ENCODE measurements around the gene RTP3. TPM values are rescaled to one million over a fixed set of nuclear protein-coding genes. Genes with fewer than 3 reads are reported as not detected.

Gene RTP3
- total RNA-seq, 2 experiments from 2014 or later: not detected

DNA sequence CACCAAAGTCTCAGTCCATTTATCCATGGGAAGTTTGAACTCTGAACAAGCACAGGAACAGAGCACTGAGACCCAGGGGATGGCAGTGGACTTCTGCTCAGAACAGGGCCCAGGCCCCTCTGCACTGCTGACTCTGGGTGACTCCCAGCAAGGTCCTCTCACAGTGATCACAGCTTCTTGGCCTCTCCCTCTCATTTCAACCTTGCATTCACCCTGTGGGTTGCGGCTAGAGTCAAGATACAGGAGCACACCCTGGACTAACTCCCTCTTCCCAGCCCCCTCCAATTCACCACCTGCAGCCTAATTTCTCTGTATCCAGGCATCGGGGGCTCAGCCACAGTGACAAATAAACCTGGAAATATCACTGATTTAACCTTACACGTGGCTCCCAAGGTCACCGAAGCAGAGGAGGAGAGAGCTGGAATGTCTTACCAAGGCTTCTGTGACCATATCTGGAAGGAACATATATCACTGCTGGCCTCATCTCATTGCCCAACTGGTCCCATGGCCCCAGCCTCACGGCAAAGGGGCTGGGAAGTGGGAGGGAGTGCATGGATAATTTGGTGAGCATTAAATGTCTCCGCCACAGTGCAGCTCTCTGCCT is 1.2 kb downstream of the RTP3 start:
- Mint-ChIP-seq H3K4me1 (peaks cover 18% of the 10 kb centered on the region), H3K27me3 (no peaks in the 10 kb centered on the region), H3K36me3 (ENCODE audit: low read depth) (peaks cover 2% of the 10 kb centered on the region), H3K4me3 (no peak overlapping the region), H3K9me3 (no peaks in the 10 kb centered on the region), H3K27ac (no peak overlapping the region)
- no peak for DNase-seq
- POLR2A ChIA-PET: no interaction called here
- CTCF ChIA-PET: interaction anchor here (0.9 to 6.6 kb wide), 3 partner anchors 10 to 73 kb away, joined by 3 to 52 read pairs (median 3); no protein-coding TSS in a partner anchor

DNA sequence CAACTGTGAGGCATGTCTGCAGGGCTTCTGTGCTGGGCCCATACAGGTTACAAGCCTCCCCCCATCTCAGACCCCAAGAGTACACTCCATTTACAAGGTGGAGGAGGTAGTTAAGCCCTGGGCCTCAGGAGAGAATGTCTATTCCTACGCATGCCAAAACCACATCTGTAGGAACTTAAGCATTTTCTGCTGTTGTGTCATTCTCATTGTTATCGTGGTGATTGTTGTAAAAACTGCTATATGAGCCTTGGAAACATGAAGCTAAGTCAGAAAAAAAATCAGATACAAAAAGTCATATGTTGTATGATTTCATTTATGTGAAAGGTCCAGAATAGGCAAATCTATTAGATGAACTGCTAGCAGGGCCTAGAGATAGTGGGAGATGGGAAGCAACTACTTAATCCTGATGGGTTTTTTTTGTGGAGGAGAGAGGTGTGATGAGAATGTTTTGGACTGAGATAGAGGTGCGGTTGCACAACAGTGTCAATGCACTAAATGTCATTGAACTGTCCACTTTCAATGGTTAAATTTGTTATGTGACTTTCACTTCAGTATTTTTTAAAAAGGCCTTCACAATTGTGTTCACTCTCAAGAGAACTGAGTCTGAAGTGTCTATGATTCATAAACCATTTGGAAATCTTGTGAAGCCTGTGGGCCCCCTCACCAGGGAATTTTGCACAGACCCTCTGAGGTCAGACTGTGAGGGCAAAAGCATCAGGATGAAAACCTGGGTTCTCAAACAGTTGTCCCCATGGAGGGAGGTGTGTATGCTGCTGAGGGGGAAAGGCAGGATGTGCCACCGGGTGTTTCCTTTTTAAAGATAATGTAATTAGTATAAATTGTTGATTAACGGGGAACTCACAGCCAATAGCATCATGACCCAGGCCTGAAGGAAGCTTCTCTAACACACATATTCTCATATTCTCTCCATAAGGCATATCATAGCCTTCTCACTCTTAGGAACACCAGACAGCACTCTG is 3.2 kb downstream of the RTP3 start:
- CTCF ChIA-PET: interaction anchor here (6.6 kb wide), 1 partner anchor 12 kb away, joined by 52 read pairs; no protein-coding TSS in a partner anchor
- no peaks in the 10 kb centered on the region for H3K27me3 Mint-ChIP-seq
- peaks cover 23% of the 10 kb centered on the region for H3K4me1 Mint-ChIP-seq
- DNase-seq: no peak
- peaks cover 2% of the 10 kb centered on the region for H3K36me3 Mint-ChIP-seq (ENCODE audit: low read depth)
- no peak overlapping the region for H3K27ac Mint-ChIP-seq
- POLR2A ChIA-PET: no interaction called here
- H3K4me3 Mint-ChIP-seq: no peak overlapping the region
- no peaks in the 10 kb centered on the region for H3K9me3 Mint-ChIP-seq

DNA sequence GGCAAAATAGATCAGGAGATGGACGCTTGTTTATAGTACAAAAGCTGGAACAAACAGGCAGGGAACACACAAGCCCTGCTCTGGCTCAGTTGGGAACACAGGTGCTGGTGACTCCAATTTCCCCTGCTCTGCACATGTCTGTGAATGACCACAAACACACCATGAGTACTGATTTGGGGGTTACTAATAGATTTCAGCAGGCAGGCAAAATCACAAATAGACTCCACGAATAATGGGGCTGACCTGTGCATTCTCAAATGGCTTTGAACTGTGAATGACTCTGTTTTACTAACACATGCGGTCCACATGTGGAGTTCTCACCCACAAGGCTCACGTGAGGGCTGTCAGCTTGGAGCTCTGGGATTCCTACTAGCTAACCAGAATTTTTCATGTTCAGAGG is 3.9 kb downstream of the RTP3 start:
- POLR2A ChIA-PET: no interaction called here
- H3K27me3 Mint-ChIP-seq: peaks cover 2% of the 10 kb centered on the region
- DNase-seq: no peak
- peaks cover 2% of the 10 kb centered on the region for H3K36me3 Mint-ChIP-seq (ENCODE audit: low read depth)
- CTCF ChIA-PET: interaction anchor here (1.0 to 6.6 kb wide), 3 partner anchors 12 to 16 kb away, joined by 3 to 52 read pairs (median 3); no protein-coding TSS in a partner anchor
- no peaks in the 10 kb centered on the region for H3K9me3 Mint-ChIP-seq
- H3K4me1 Mint-ChIP-seq: peaks cover 17% of the 10 kb centered on the region
- no peak overlapping the region for H3K27ac Mint-ChIP-seq
- no peak overlapping the region for H3K4me3 Mint-ChIP-seq

DNA sequence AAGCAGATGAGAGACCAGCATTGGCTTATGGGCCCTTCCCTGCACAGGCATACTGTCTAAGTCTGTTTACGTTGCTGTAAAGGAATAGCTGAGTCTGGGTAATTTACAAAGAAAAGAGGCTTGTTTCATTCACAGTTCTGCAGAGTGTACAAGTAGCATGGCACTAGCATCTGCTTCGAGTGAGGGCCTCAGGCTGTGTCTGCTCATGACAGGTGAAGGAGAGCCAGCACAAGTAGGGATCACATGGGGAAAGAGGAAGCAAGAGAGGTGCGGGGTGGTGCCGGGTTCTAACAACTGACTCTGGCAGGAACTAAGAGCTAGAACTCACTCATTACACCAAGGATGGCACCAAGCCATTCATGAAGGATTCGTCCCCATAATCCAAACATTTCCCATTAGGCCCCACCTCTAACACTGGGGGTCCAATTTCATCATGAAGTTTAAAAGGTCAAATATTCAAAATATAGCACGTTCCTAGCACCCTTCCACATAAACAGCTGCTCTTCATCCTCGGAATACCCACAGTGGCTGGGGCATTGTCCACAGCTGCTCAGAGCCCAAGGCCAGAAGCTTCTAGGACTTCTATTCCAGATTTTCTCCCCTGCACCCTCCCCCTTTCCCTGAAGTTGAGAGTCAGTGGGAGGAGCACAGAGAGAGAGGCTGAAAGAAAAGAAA is 5.6 kb downstream of the RTP3 start:
- H3K9me3 Mint-ChIP-seq: no peaks in the 10 kb centered on the region
- no peak for DNase-seq
- POLR2A ChIA-PET: no interaction called here
- peaks cover 13% of the 10 kb centered on the region for H3K4me1 Mint-ChIP-seq
- H3K27me3 Mint-ChIP-seq: peaks cover 5% of the 10 kb centered on the region
- H3K36me3 Mint-ChIP-seq (ENCODE audit: low read depth): peaks cover 2% of the 10 kb centered on the region
- H3K27ac Mint-ChIP-seq: no peak overlapping the region
- H3K4me3 Mint-ChIP-seq: no peak overlapping the region
- CTCF ChIA-PET: interaction anchor here (6.6 kb wide), 1 partner anchor 14 kb away, joined by 52 read pairs; no protein-coding TSS in a partner anchor

DNA sequence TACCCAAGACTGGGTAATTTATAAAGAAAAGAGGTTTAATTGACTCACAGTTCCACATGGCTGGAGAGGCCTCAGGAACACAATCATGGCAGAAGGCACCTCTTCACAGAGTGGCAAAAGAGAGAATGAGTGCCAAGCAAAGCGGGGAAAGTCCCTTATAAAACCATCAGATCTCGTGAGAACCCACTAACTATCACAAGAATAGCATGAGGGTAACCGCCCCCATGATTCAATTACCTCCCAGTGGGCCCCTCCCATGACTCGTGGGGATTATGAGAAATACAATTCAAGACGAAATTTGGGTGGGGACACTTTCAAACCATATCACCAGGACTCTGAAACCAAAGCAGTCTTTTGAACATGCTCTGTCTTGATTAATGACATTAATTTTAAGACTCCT is 7.0 kb downstream of the RTP3 start:
- Mint-ChIP-seq H3K9me3 (no peaks in the 10 kb centered on the region), H3K27ac (no peak overlapping the region), H3K27me3 (peaks cover 5% of the 10 kb centered on the region), H3K4me1 (peaks cover 13% of the 10 kb centered on the region), H3K36me3 (ENCODE audit: low read depth) (peaks cover 2% of the 10 kb centered on the region), H3K4me3 (no peak overlapping the region)
- DNase-seq: no peak
- CTCF ChIA-PET: interaction anchor here (1.0 kb wide), 1 partner anchor 63 kb away, joined by 4 read pairs; no protein-coding TSS in a partner anchor
- POLR2A ChIA-PET: no interaction called here

DNA sequence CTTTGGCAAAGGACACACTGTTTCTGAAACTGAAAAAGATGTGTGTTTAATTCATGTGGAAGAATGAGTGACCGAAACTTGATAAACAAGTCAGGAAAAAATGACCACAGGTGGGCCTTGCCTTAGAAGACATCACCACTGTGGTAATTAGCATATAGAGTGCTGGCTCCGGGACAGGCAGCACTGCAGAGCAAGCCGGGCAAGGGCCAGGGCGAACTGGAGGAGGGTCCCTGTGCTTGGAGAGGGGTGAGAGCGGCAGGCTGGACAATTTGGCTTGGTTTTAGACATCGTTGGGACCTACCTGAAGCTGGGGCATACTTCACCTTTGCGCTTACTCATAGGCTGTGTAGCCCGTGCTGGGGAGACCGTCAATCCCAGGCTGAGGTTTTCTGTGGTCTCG is 8.2 kb downstream of the RTP3 start:
- H3K9me3 Mint-ChIP-seq: no peaks in the 10 kb centered on the region
- ChIA-PET CTCF (interaction anchor here (0.8 to 1.0 kb wide), 3 partner anchors 8 to 123 kb away, joined by 4 to 5 read pairs (median 4); partner anchors contain the start of gene RTP3), POLR2A (no interaction called here)
- H3K4me3 Mint-ChIP-seq: no peak overlapping the region
- H3K27ac Mint-ChIP-seq: no peak overlapping the region
- H3K4me1 Mint-ChIP-seq: peaks cover 13% of the 10 kb centered on the region
- peaks cover 2% of the 10 kb centered on the region for H3K36me3 Mint-ChIP-seq (ENCODE audit: low read depth)
- DNase-seq: no peak
- H3K27me3 Mint-ChIP-seq: peaks cover 12% of the 10 kb centered on the region

DNA sequence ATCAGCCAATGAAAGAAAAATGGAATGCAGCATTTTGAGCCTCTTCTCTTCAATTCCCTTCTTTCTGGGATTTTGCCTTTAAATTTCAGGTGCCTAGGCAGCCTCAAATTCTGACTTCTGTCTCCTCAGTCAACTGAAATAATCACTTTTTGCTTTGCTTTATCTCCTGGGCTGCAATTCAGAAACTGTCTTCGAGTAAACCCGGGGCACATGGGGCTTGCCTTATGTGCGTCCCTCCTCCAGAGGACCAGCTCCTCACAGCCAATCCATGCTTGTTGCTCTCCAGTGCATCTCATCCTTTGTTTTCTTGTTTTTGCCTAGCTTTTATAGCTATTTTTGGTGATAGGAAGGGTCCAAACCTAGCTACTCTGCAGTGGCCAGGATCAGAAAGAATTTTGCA is 8.8 kb downstream of the RTP3 start:
- peaks cover 13% of the 10 kb centered on the region for H3K4me1 Mint-ChIP-seq
- CTCF ChIA-PET: interaction anchor here (1.0 kb wide), 1 partner anchor 9 kb away, joined by 5 read pairs; the partner anchor contains the start of gene RTP3
- peaks cover 2% of the 10 kb centered on the region for H3K36me3 Mint-ChIP-seq (ENCODE audit: low read depth)

DNA sequence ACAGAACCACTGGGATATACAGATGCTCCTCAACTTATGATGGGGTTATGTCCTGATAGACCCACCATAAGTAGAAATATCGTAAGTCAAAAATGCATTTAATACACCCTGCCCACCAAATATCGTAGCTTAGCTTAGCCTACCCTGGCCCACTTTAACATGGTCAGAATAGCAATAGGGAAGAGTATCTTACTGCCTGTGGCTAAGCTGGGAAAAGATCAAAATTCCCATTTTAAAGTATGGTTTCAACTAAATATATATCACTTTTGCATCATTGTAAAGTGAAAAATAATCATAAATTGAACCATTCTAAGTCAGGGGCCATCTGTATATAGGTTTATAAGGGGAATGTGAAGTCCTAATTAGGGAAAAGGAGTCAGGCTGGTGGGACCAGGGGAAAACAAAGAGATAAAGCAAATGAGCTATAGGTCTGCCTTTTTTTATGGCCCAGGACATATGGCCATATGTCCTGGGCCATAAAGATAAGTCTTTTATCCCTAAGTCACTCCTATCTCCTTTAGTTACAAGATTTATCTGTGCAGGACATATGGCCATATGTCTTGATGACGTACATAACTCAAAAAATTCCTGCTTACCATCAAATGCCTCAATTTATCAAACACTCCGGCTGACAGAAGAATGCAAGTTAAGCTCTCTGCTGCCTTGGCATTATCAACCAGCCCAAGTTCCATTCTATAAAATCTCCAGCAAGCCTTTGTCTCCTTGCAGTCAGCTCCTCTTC is 11.2 kb downstream of the RTP3 start:
- H3K36me3 Mint-ChIP-seq (ENCODE audit: low read depth): no peaks in the 10 kb centered on the region
- CTCF ChIA-PET: interaction anchor here (1.0 to 1.1 kb wide), 2 partner anchors 10 to 121 kb away, joined by 3 read pairs; no protein-coding TSS in a partner anchor
- no peak overlapping the region for H3K4me3 Mint-ChIP-seq
- H3K27me3 Mint-ChIP-seq: peaks cover 18% of the 10 kb centered on the region
- H3K9me3 Mint-ChIP-seq: no peaks in the 10 kb centered on the region
- no peak overlapping the region for H3K27ac Mint-ChIP-seq
- POLR2A ChIA-PET: no interaction called here
- DNase-seq: no peak
- H3K4me1 Mint-ChIP-seq: peaks cover 9% of the 10 kb centered on the region

More for the DNA sequence above, 8.8 kb downstream of the RTP3 start:
- no peak for DNase-seq
- POLR2A ChIA-PET: no interaction called here
- Mint-ChIP-seq H3K27ac (no peak overlapping the region), H3K4me3 (no peak overlapping the region), H3K9me3 (no peaks in the 10 kb centered on the region), H3K27me3 (peaks cover 15% of the 10 kb centered on the region)

DNA sequence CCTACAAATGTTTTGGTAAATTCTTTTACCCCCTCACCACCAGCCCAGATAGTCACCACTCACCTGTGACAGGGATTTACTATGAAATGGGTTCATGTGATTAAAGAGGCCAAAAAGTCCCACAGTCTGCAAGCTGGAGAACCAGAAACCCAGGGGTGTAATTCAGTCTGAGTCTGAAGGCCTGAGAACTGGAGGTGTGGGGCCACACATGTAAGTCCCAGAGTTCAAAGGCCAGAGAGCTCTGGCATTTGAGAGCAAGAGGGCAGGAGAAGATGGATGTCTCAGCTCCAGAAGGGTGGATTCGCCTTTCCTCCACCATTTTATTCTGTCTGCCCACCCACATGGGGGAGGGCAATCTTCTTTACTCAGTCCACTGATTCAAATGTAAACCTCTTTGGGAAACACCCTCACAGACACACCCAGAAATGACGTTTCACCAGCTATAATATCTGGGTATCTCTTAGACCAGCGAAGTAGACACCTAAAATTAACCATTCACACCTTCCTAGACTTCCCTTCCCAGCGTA is 11.9 kb downstream of the RTP3 start:
- H3K4me3 Mint-ChIP-seq: no peak overlapping the region
- no peaks in the 10 kb centered on the region for H3K36me3 Mint-ChIP-seq (ENCODE audit: low read depth)
- CTCF ChIA-PET: interaction anchor here (1.0 kb wide), 1 partner anchor 9 kb away, joined by 3 read pairs; no protein-coding TSS in a partner anchor
- peaks cover 18% of the 10 kb centered on the region for H3K27me3 Mint-ChIP-seq
- H3K9me3 Mint-ChIP-seq: no peaks in the 10 kb centered on the region
- H3K27ac Mint-ChIP-seq: no peak overlapping the region
- peaks cover 7% of the 10 kb centered on the region for H3K4me1 Mint-ChIP-seq
- POLR2A ChIA-PET: no interaction called here
- no peak for DNase-seq

DNA sequence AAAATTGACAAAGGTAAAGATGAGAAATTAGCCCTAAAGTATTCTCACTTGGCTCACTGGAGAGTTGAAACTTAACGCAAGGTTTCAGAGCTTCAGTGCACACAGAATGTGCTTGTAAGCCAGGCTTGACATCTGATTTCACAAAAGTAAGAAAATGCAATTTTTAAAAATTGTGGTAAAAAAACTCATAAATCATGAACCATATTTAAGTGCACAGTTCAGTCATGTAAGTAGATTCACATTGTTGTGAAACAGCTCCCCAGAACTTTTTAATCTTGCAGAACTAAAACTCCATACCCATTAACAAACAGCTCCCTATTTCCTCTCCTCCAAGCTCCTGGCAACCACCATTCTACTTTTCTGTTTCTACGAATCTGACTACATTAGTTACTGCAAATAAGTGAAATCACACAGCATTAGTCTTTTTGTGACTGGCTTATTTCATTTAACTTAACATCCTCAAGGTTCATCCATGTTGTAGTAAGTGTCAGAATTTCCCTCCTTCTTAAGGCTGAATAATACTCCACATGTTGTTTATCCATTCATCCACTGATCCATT is 14.5 kb downstream of the RTP3 start:
- no peak overlapping the region for H3K27ac Mint-ChIP-seq
- no peak overlapping the region for H3K4me3 Mint-ChIP-seq
- H3K36me3 Mint-ChIP-seq (ENCODE audit: low read depth): no peaks in the 10 kb centered on the region
- H3K27me3 Mint-ChIP-seq: peaks cover 15% of the 10 kb centered on the region
- ChIA-PET CTCF (interaction anchor here (0.9 kb wide), 1 partner anchor 24 kb away, joined by 3 read pairs; no protein-coding TSS in a partner anchor), POLR2A (no interaction called here)
- no peaks in the 10 kb centered on the region for H3K9me3 Mint-ChIP-seq
- H3K4me1 Mint-ChIP-seq: peaks cover 4% of the 10 kb centered on the region
- no peak for DNase-seq

DNA sequence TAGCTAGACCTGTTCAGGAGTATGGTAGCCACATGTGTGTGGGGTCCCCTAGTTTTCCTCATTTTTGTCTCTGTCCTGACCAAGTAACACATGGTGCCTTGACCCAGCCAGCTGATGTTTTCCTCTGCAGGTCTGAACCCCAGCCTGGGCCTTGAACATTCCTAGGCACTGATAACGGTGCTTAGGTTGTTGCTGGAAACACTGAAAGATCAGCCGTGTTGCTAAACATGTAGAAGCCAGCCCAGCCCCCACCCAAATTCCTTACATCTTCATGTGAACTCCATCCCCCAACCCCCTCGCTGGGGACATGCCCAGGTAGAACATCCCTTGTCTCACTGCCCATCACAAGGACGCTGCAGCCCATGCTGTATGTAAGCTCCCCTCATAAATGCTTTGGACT is 18.7 kb downstream of the RTP3 start:
- Mint-ChIP-seq H3K27ac (no peak overlapping the region), H3K9me3 (no peaks in the 10 kb centered on the region), H3K4me1 (peaks cover 4% of the 10 kb centered on the region), H3K4me3 (no peak overlapping the region), H3K36me3 (ENCODE audit: low read depth) (no peaks in the 10 kb centered on the region), H3K27me3 (peaks cover 4% of the 10 kb centered on the region)
- no peak for DNase-seq
- ChIA-PET POLR2A (no interaction called here), CTCF (interaction anchor here (0.6 to 2.1 kb wide), 3 partner anchors 10 to 28 kb away, joined by 3 to 7 read pairs (median 5); no protein-coding TSS in a partner anchor)

Data from activated CD4-positive, alpha-beta T cell treated with anti-CD3 and anti-CD28 coated beads, Interleukin-2, amount 10 ng/mL, durations not matched to agents 7 days and 5 days (primary cell).